PC-9 (cell line): ENCODE results near the gene SMIM36. TPM values are rescaled to one million over a fixed set of nuclear protein-coding genes. Genes with fewer than 3 reads are reported as not detected.

Experiments used
- BruUV-seq: library from RNA; stranded (reverse); fragments of 400-500 nt; replicated peaks from 2 replicates; lab custom pipeline; 2021; lab: Mats Ljungman, UMichigan
- CTCF ChIA-PET: fragments of 300-600 bp; sonication (Branson Sonifier 250); formaldehyde crosslinking; loops from one replicate; lab custom pipeline; 2022; ENCODE audit warnings: antibody characterized with exemption; lab: Charles Lee
- POLR2A ChIA-PET: fragments of 300-600 bp; sonication (Branson Sonifier 250); formaldehyde crosslinking; loops from one replicate; lab custom pipeline; 2022; ENCODE audit warnings: antibody characterized with exemption; ENCODE audit not compliant: unreplicated experiment; lab: Charles Lee
- DNase-seq, 2 experiments: peaks; one replicate each; pipeline versions ENCODE4 v3.0.0 to v3.0.0-alpha.2; 2015 to 2022; ENCODE audit warnings: mixed read lengths in 1 of 2
- H2AFZ ChIP-seq: fragments of 200-600 bp; sonication (generic); 2 replicates; pipeline ENCODE4 v1.8.1; 2017; ENCODE audit warnings: antibody characterized with exemption
- H3F3A ChIP-seq: fragments of 200-600 bp; sonication (generic); 2 replicates; pipeline ENCODE4 v1.8.1; 2017; ENCODE audit warnings: antibody characterized with exemption, mild to moderate bottlenecking, low read depth; ENCODE audit not compliant: insufficient read depth
- H3K27ac ChIP-seq: fragments of 200-600 bp; sonication (generic); 2 replicates; pipeline ENCODE4 v1.6.1; 2016; ENCODE audit warnings: mixed run types
- H3K27me3 ChIP-seq: fragments of 200-600 bp; sonication (generic); 2 replicates; pipeline ENCODE4 v1.6.1; 2016; ENCODE audit warnings: low read depth, mixed run types; ENCODE audit not compliant: insufficient read depth
- H3K36me3 ChIP-seq: fragments of 200-600 bp; sonication (generic); 2 replicates; pipeline ENCODE4 v1.6.1; 2016; ENCODE audit warnings: low read depth, mixed run types
- H3K4me1 ChIP-seq: fragments of 200-600 bp; sonication (generic); replicated peaks from 2 replicates; pipeline ENCODE4 v1.6.1; 2016; ENCODE audit warnings: mixed run types; ENCODE audit not compliant: insufficient read depth
- H3K4me2 ChIP-seq: fragments of 200-600 bp; sonication (generic); 2 replicates; pipeline ENCODE4 v1.6.1; 2017; ENCODE audit warnings: mixed run types
- H3K4me3 ChIP-seq: fragments of 200-600 bp; sonication (generic); 2 replicates; pipeline ENCODE4 v1.6.1; 2016; ENCODE audit warnings: mixed run types
- H3K79me2 ChIP-seq: fragments of 200-600 bp; sonication (generic); 2 replicates; pipeline ENCODE4 v1.6.1; 2017; ENCODE audit warnings: low read depth, mixed run types
- H3K9me2 ChIP-seq: fragments of 200-600 bp; sonication (generic); 2 replicates; pipeline ENCODE4 v1.8.1; 2017; ENCODE audit warnings: mild to moderate bottlenecking; ENCODE audit not compliant: insufficient read depth
- H3K9me3 ChIP-seq: fragments of 200-600 bp; sonication (generic); 2 replicates; pipeline ENCODE4 v1.8.1; 2016; ENCODE audit warnings: low read depth; ENCODE audit not compliant: insufficient read depth
- H4K20me1 ChIP-seq: fragments of 200-600 bp; sonication (generic); 2 replicates; pipeline ENCODE4 v1.8.1; 2017; ENCODE audit not compliant: insufficient read depth
- EZH2 ChIP-seq: fragments of 200-600 bp; sonication (generic); IDR thresholded peaks from 2 replicates; pipeline ENCODE4 v1.8.0; 2017; ENCODE audit warnings: antibody characterized with exemption, low read depth
- intact Hi-C: fragments of 100-400 bp; cut with micrococcal nuclease; formaldehyde crosslinking; loops from one replicate; pipeline ENCODE4 v1.10.0; 2022; ENCODE audit not compliant: unreplicated experiment
- total RNA-seq: library from RNA; stranded (reverse); gene quantifications from 2 replicates; pipeline ENCODE4 v1.2.3, GENCODE V29; 2021
- TF ChIP-seq, protein P1 (sequence below): fragments of 200-600 bp; sonication (generic); conservative IDR thresholded peaks from 2 replicates; pipeline ENCODE4 v1.6.1; 2017; ENCODE audit warnings: mixed run types, antibody characterized with exemption, mild to moderate bottlenecking, moderate library complexity

SMIM36 gene
- total RNA-seq, 1 experiment from 2014 or later, result not detected

DNA sequence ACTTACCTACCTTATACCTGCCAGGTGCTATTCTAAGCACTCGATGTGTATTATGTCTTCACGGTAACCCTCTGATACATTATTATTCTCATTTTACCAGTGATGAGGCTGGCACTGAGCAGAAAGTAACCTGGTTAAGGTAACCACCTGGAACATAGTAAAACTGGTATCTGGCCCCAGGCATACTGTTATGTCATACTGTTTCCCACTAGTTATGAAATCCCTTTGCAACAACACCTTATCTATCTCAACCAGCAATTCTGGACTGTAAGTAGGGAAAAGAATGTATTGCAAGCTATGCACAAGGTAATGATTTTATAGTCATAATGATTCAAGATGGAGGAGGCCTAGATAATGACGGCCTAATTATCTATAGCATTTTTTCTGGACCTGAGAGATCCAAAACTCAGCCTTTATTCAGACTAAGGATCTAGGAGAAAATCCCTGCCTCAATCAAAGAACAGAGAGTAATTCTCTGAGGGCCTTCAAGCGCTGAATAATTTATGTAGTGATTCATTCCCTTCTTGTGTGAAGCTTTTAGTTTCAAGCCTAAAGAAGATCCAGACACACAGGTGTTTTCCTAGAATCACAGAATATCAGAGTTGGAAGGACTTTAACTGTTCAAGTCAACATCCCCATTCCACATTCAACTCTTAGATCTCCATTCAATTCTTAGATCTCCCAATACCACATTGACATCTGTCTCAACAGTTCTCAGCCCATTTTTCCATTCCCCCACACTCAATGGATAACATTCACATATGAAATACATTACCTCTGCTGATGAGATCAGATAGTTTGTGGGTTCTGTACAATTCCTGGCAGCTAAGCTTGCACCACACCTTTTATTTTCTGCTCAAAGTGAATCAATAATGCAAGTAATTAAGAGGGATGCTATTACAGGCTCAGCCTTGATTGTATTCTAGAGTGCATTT, 74.8 kb downstream of the SMIM36 start:
- DNase-seq, result peak in 1 of 2 experiments; percentile 84
- H3K4me1 ChIP-seq, result peaks cover 51% of the 10 kb centered on the region
- no peaks in the 10 kb centered on the region for H4K20me1 ChIP-seq
- peak overlapping the region; percentile 16 for H3K4me2 ChIP-seq
- no peak overlapping the region for H2AFZ ChIP-seq
- ChIA-PET POLR2A (no interaction called here), CTCF (interaction anchor here (0.7 kb wide), 1 partner anchor 108 kb away, joined by 4 read pairs; no protein-coding TSS in a partner anchor)
- intact Hi-C loops, result no loop called here
- H3K4me3 ChIP-seq, result no peak overlapping the region
- BruUV-seq, result no TSS peak
- no peaks in the 10 kb centered on the region for H3K27me3 ChIP-seq
- no peaks in the 10 kb centered on the region for H3K9me3 ChIP-seq
- TF ChIP-seq, protein P1, sequence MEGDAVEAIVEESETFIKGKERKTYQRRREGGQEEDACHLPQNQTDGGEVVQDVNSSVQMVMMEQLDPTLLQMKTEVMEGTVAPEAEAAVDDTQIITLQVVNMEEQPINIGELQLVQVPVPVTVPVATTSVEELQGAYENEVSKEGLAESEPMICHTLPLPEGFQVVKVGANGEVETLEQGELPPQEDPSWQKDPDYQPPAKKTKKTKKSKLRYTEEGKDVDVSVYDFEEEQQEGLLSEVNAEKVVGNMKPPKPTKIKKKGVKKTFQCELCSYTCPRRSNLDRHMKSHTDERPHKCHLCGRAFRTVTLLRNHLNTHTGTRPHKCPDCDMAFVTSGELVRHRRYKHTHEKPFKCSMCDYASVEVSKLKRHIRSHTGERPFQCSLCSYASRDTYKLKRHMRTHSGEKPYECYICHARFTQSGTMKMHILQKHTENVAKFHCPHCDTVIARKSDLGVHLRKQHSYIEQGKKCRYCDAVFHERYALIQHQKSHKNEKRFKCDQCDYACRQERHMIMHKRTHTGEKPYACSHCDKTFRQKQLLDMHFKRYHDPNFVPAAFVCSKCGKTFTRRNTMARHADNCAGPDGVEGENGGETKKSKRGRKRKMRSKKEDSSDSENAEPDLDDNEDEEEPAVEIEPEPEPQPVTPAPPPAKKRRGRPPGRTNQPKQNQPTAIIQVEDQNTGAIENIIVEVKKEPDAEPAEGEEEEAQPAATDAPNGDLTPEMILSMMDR, result no peak
- no peak for TF ChIP-seq EZH2
- H3K36me3 ChIP-seq, result no peaks in the 10 kb centered on the region
- peak overlapping the region; percentile 14; the same call in 1 of the 2 replicates for H3K27ac ChIP-seq
- no peaks in the 10 kb centered on the region for H3K9me2 ChIP-seq
- no peaks in the 10 kb centered on the region for H3K79me2 ChIP-seq
- peaks cover 40% of the 10 kb centered on the region for H3F3A ChIP-seq

GRCh38 chr17:55435408-55435807, 75.8 kb downstream of the SMIM36 start:
- Histone ChIP-seq H3K27ac (no peak overlapping the region), H3K9me2 (no peaks in the 10 kb centered on the region), H4K20me1 (no peaks in the 10 kb centered on the region), H3K4me2 (no peak overlapping the region), H3K4me3 (no peak overlapping the region), H3K79me2 (no peaks in the 10 kb centered on the region), H3K4me1 (peaks cover 62% of the 10 kb centered on the region), H2AFZ (no peak overlapping the region), H3F3A (peaks cover 49% of the 10 kb centered on the region), H3K9me3 (no peaks in the 10 kb centered on the region), H3K27me3 (no peaks in the 10 kb centered on the region), H3K36me3 (no peaks in the 10 kb centered on the region)
- TF ChIP-seq, protein P1, result no peak
- CTCF ChIA-PET, result no interaction called here
- no peak for DNase-seq
- POLR2A ChIA-PET, result no interaction called here
- BruUV-seq, result no TSS peak
- intact Hi-C loops, result no loop called here

DNA sequence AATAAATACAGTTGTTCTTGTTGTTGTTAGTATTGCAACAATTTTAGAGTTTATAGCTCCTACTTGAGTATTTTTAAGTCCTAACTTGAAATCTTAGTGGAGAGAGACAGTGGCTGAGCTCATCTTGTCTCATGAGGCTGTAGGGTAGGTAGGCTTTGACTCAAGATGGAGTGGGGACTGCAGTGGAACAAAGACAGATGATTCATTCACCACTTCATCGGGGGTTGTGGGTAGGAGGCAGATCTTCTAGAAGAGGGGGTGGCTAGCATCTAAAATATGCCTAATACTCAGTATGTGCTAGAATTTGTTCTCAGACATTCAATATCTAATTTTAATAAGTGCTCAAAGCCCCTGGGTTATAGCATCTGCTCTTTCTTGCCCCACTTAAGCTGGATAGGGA, 76.5 kb downstream of the SMIM36 start:
- H3K4me1 ChIP-seq, result peaks cover 62% of the 10 kb centered on the region
- ChIA-PET CTCF (no interaction called here), POLR2A (interaction anchor here (0.6 kb wide), 2 partner anchors 70 to 370 kb away, joined by 3 to 5 read pairs; no protein-coding TSS in a partner anchor)
- no TSS peak for BruUV-seq
- no peaks in the 10 kb centered on the region for H3K36me3 ChIP-seq
- no peak for DNase-seq
- peak overlapping the region; percentile 89; the same call in 1 of the 2 replicates for H3K4me2 ChIP-seq
- H3K9me3 ChIP-seq, result no peaks in the 10 kb centered on the region
- TF ChIP-seq EZH2, result no peak
- TF ChIP-seq, protein P1, result no peak
- no peak overlapping the region for H2AFZ ChIP-seq
- H4K20me1 ChIP-seq, result no peaks in the 10 kb centered on the region
- no peak overlapping the region for H3K4me3 ChIP-seq
- peak overlapping the region; percentile 97 for H3K27ac ChIP-seq
- no peaks in the 10 kb centered on the region for H3K79me2 ChIP-seq
- H3K27me3 ChIP-seq, result no peaks in the 10 kb centered on the region
- peaks cover 49% of the 10 kb centered on the region for H3F3A ChIP-seq
- intact Hi-C loops, result no loop called here
- no peaks in the 10 kb centered on the region for H3K9me2 ChIP-seq
